Myocyte (in vitro differentiated cells): ENCODE measurements around the gene MCU. TPM values are rescaled to one million over a fixed set of nuclear protein-coding genes. Genes with fewer than 3 reads are reported as not detected.

Source experiments
- DNase-seq: peaks from one replicate; pipeline ENCODE4 v3.0.0-alpha.2; 2012; ENCODE audit warnings: low read depth
- total RNA-seq: library from RNA; depleted of rRNA; stranded (reverse); fragments of >200 nt; gene quantifications from 2 replicates; pipeline ENCODE4 v1.2.3, GENCODE V29; 2014

MCU gene
- total RNA-seq, 1 donor from 2014 or later = 160 TPM

GRCh38 chr10:72834183-72834825 is 142.4 kb downstream of the MCU start:
- peak; percentile 73 for DNase-seq

- DNase-seq = no peak
Observed at GRCh38 chr10:72840319-72840718, 148.4 kb downstream of the MCU start.

GRCh38 chr10:72841487-72841886 is 149.5 kb downstream of the MCU start:
- no peak for DNase-seq

- DNase-seq = no peak
Observed at GRCh38 chr10:72842164-72842563, 150.2 kb downstream of the MCU start.

- peak; percentile 60 for DNase-seq
Observed at GRCh38 chr10:72846238-72846637, 154.3 kb downstream of the MCU start.

- no peak for DNase-seq
Observed at GRCh38 chr10:72847681-72848080, 155.7 kb downstream of the MCU start.

GRCh38 chr10:72850861-72851260 is 158.9 kb downstream of the MCU start:
- no peak for DNase-seq

- DNase-seq = no peak
Observed at GRCh38 chr10:72851509-72851908, 159.6 kb downstream of the MCU start.

GRCh38 chr10:72852508-72852907 is 160.6 kb downstream of the MCU start:
- no peak for DNase-seq

- no peak for DNase-seq
Observed at GRCh38 chr10:72855129-72855528, 163.2 kb downstream of the MCU start.

- DNase-seq = no peak
Observed at GRCh38 chr10:72855790-72856189, 163.8 kb downstream of the MCU start.

GRCh38 chr10:72858067-72858466 is 166.1 kb downstream of the MCU start:
- no peak for DNase-seq

- DNase-seq = no peak
Observed at GRCh38 chr10:72862957-72863356, 171.0 kb downstream of the MCU start.

GRCh38 chr10:72875250-72876055 is 183.5 kb downstream of the MCU start:
- DNase-seq = peak; percentile 32

- no peak for DNase-seq
Observed at GRCh38 chr10:72879245-72879644, 187.3 kb downstream of the MCU start.

- no peak for DNase-seq
Observed at GRCh38 chr10:72881291-72881690, 189.3 kb downstream of the MCU start.

- no peak for DNase-seq
Observed at GRCh38 chr10:72883861-72884260, 191.9 kb downstream of the MCU start.

- no peak for DNase-seq
Observed at GRCh38 chr10:72885953-72886352, 194.0 kb downstream of the MCU start.

GRCh38 chr10:72886621-72887020 is 194.7 kb downstream of the MCU start:
- DNase-seq = no peak

GRCh38 chr10:72887043-72887442 is 195.1 kb downstream of the MCU start:
- DNase-seq = no peak

GRCh38 chr10:72888151-72888638 is 196.3 kb downstream of the MCU start:
- no peak for DNase-seq

- no peak for DNase-seq
Observed at GRCh38 chr10:72889391-72889831, 197.5 kb downstream of the MCU start.

GRCh38 chr10:72890086-72890485 is 198.1 kb downstream of the MCU start:
- DNase-seq = no peak
